ENCODE measurements around the gene CRYBG2.
A peak's percentile ranks its signal among the peaks of the same experiment; 100 is the strongest.

Gene CRYBG2

DNA sequence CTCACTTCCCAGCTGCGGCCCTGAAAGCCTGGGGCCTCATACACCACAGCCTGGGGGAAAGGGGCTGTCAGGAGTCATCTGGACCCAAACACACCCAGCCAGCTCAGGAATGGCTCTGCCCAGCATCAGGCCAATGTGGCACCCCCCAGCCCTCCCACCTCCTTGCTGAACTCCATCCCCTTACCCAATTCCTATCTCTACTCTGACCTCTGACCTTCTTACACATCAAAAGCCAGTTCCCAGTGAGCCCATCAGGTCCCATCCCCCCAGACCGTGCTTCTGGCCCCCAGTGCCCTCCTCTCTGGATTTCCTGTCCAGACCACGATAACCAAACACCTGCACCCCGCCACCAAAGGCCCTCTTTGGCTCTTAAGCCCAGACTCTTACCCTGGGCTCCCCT is 16.3 kb downstream of the CRYBG2 start:
- Histone ChIP-seq H3K23ac (ENCODE audit: low read length in 2 of 2) (no peak overlapping the region), H2AFZ (ENCODE audit: low read depth, low read length) (no peak overlapping the region), H3K18ac (ENCODE audit: low read depth in 1 of 2, low read length in 2 of 2) (no peak overlapping the region), H2BK15ac (ENCODE audit: low read depth, poor library complexity, severe bottlenecking) (no peak overlapping the region), H3K36me3 (ENCODE audit: control insufficient read depth in 1 of 2, insufficient read depth in 2 of 2, low read depth in 1 of 2, low read length in 2 of 2) (no peaks in the 10 kb centered on the region), H3K27ac (ENCODE audit: low read length, poor library complexity, severe bottlenecking) (no peak overlapping the region), H4K8ac (ENCODE audit: low read length) (no peak overlapping the region), H4K91ac (ENCODE audit: low read length) (peak overlapping the region; percentile 39), H2BK12ac (ENCODE audit: low read length in 2 of 2) (no peak overlapping the region), H3K14ac (ENCODE audit: low read length in 2 of 2) (no peak overlapping the region), H3K9ac (ENCODE audit: low read length) (no peak overlapping the region), H2BK120ac (ENCODE audit: low read depth, low read length) (no peak overlapping the region), H2BK5ac (ENCODE audit: low read depth, low read length, poor library complexity, severe bottlenecking) (no peak overlapping the region), H3K4ac (ENCODE audit: low read depth in 1 of 2, low read length in 2 of 2) (no peak overlapping the region), H2AK5ac (ENCODE audit: low read length, severe bottlenecking) (no peak overlapping the region), H3K4me1 (ENCODE audit: control insufficient read depth, insufficient read depth, low read depth, low read length) (peaks cover 10% of the 10 kb centered on the region), H3K4me3 (ENCODE audit: insufficient read depth in 1 of 2, low read depth in 1 of 2, low read length in 2 of 2) (no peak overlapping the region), H3K79me1 (replicated peaks; ENCODE audit: low read length, poor library complexity, severe bottlenecking) (no peaks in the 10 kb centered on the region), H3K4me2 (ENCODE audit: low read length, poor library complexity, severe bottlenecking) (no peak overlapping the region), H3K9me3 (ENCODE audit: control insufficient read depth, low read length) (no peaks in the 10 kb centered on the region), H3K27me3 (ENCODE audit: control insufficient read depth in 1 of 2, insufficient read depth in 1 of 2, low read length in 2 of 2) (peaks cover 45 to 55% of the 10 kb centered on the region in 2 experiments)
- DNase-seq = no peak
- 86% methylated on average over 4 of the region's 4 CpGs for WGBS

DNA sequence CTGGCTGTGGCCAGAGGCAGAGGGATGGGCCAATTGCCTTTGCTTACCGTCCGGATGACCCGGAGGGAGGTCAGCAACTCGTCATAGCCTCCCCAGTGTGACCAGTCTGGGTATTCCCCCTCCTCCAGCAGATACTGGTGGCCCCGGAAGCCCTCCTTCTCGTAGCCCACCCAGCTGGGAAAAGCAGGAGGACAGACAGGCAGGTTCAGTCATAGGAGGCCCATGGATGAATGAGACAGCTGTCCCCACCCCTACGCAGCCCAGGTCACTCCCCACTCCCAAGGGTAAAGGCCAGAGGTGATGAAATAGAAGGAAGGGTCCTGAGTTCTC is 16.8 kb downstream of the CRYBG2 start:
- no peak overlapping the region for H2BK5ac ChIP-seq (ENCODE audit: low read depth, low read length, poor library complexity, severe bottlenecking)
- H3K4ac ChIP-seq (ENCODE audit: low read depth in 1 of 2, low read length in 2 of 2) = no peak overlapping the region
- no peak overlapping the region for H2BK12ac ChIP-seq (ENCODE audit: low read length in 2 of 2)
- no peak for DNase-seq
- no peak overlapping the region for H2AK5ac ChIP-seq (ENCODE audit: low read length, severe bottlenecking)
- no peak overlapping the region for H3K27ac ChIP-seq (ENCODE audit: low read length, poor library complexity, severe bottlenecking)
- no peak overlapping the region for H2AFZ ChIP-seq (ENCODE audit: low read depth, low read length)
- no peak overlapping the region for H3K9ac ChIP-seq (ENCODE audit: low read length)
- H2BK120ac ChIP-seq (ENCODE audit: low read depth, low read length) = no peak overlapping the region
- H3K4me1 ChIP-seq (ENCODE audit: control insufficient read depth, insufficient read depth, low read depth, low read length) = peaks cover 10% of the 10 kb centered on the region
- H3K4me2 ChIP-seq (ENCODE audit: low read length, poor library complexity, severe bottlenecking) = no peak overlapping the region
- H4K8ac ChIP-seq (ENCODE audit: low read length) = no peak overlapping the region
- no peaks in the 10 kb centered on the region for H3K9me3 ChIP-seq (ENCODE audit: control insufficient read depth, low read length)
- H2BK15ac ChIP-seq (ENCODE audit: low read depth, poor library complexity, severe bottlenecking) = no peak overlapping the region
- no peak overlapping the region for H3K18ac ChIP-seq (ENCODE audit: low read depth in 1 of 2, low read length in 2 of 2)
- no peak overlapping the region for H4K91ac ChIP-seq (ENCODE audit: low read length)
- H3K36me3 ChIP-seq (ENCODE audit: control insufficient read depth in 1 of 2, insufficient read depth in 2 of 2, low read depth in 1 of 2, low read length in 2 of 2) = no peaks in the 10 kb centered on the region
- H3K79me1 ChIP-seq (replicated peaks; ENCODE audit: low read length, poor library complexity, severe bottlenecking) = no peaks in the 10 kb centered on the region
- H3K27me3 ChIP-seq (ENCODE audit: control insufficient read depth in 1 of 2, insufficient read depth in 1 of 2, low read length in 2 of 2) = peaks cover 41 to 52% of the 10 kb centered on the region in 2 experiments
- no peak overlapping the region for H3K14ac ChIP-seq (ENCODE audit: low read length in 2 of 2)
- no peak overlapping the region for H3K4me3 ChIP-seq (ENCODE audit: insufficient read depth in 1 of 2, low read depth in 1 of 2, low read length in 2 of 2)
- WGBS = 81% methylated on average over 7 of the region's 7 CpGs
- no peak overlapping the region for H3K23ac ChIP-seq (ENCODE audit: low read length in 2 of 2)

DNA sequence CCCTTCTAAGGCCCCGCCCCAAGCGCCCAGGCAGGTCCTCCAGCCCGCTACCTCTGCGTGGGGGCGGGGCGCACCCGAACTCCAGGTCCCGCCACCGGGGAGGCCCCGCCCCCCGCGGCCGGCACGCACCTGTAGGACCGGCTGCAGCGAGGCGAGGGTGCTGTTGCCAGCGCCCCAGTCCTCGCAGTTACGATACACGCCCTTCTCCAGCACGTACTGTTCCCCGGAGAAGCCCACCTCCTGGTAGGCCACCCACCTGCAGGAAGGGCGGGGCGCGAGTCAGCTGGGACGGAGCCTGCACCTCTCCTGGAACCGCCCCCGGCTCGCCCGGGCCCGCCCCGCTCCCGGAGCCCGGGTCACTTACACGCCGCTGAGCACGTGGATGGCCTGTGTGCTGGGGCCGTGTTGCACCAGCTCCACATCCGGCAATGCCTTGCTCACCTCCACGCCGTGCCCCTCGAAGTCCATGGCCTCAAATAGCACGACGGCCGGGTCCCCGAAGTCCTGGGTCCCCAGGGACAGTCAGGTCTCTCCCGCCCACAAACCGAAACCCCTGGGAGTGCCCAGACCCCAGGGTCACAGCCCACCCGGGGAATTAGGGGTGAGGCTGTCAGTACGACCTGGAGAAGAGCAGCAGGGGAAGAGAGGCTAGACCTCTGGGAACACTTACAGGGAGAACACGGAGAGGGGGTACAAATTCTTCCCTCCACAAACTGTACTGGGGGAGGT is 17.3 kb downstream of the CRYBG2 start:
- Histone ChIP-seq H3K9ac (ENCODE audit: low read length) (no peak overlapping the region), H3K4me1 (ENCODE audit: control insufficient read depth, insufficient read depth, low read depth, low read length) (peaks cover 10% of the 10 kb centered on the region), H2BK120ac (ENCODE audit: low read depth, low read length) (no peak overlapping the region), H3K23ac (ENCODE audit: low read length in 2 of 2) (no peak overlapping the region), H3K27ac (ENCODE audit: low read length, poor library complexity, severe bottlenecking) (no peak overlapping the region), H3K9me3 (ENCODE audit: control insufficient read depth, low read length) (no peaks in the 10 kb centered on the region), H2BK15ac (ENCODE audit: low read depth, poor library complexity, severe bottlenecking) (no peak overlapping the region), H2AFZ (ENCODE audit: low read depth, low read length) (peak overlapping the region; percentile 67), H4K8ac (ENCODE audit: low read length) (peak overlapping the region; percentile 37), H4K91ac (ENCODE audit: low read length) (peak overlapping the region; percentile 61), H3K18ac (ENCODE audit: low read depth in 1 of 2, low read length in 2 of 2) (no peak overlapping the region), H3K36me3 (ENCODE audit: control insufficient read depth in 1 of 2, insufficient read depth in 2 of 2, low read depth in 1 of 2, low read length in 2 of 2) (no peaks in the 10 kb centered on the region), H2BK5ac (ENCODE audit: low read depth, low read length, poor library complexity, severe bottlenecking) (no peak overlapping the region), H3K4me2 (ENCODE audit: low read length, poor library complexity, severe bottlenecking) (peak overlapping the region; percentile 100), H3K4me3 (ENCODE audit: insufficient read depth in 1 of 2, low read depth in 1 of 2, low read length in 2 of 2) (peak overlapping the region; percentile 55 to 81), H2AK5ac (ENCODE audit: low read length, severe bottlenecking) (no peak overlapping the region), H3K27me3 (ENCODE audit: control insufficient read depth in 1 of 2, insufficient read depth in 1 of 2, low read length in 2 of 2) (peaks cover 35 to 47% of the 10 kb centered on the region in 2 experiments), H3K79me1 (replicated peaks; ENCODE audit: low read length, poor library complexity, severe bottlenecking) (no peaks in the 10 kb centered on the region), H2BK12ac (ENCODE audit: low read length in 2 of 2) (no peak overlapping the region), H3K14ac (ENCODE audit: low read length in 2 of 2) (peak overlapping the region in 1 of 2 experiments; percentile 41), H3K4ac (ENCODE audit: low read depth in 1 of 2, low read length in 2 of 2) (no peak overlapping the region)
- DNase-seq = no peak
- WGBS = 18% methylated on average over 50 of the region's 52 CpGs

DNA sequence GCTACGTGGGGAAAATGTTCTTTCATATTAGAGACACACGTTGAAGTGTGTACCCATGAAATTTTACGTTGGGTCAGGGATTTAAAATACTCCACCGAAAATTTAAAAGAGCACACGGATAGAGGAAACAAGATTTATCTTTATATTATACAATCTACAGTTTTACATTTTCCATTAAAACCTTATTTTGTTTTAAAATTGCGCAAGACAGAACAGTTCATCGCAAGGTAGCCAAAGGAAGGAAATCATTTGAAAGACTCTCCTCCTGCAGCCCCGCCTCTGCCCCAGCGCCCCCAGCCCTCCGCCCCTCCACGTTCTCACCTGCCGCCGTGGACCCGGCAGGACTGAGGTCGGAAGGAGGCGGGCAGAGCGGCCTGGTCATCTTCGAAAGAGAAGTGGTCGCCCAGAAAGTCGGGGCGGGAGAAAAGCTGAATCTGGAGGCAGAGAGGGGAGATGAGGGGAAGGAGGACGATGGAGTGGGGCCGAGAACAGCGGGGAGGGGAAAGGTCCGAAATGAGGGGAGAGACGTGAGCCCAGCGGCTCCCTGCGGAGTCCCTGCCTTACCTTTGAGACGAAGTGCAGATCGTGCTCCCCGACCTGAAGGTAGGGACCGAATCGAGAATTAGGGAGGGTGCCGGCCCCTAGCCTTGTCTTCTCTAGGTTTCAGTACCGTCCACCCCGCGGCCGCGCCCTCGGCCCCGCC is 18.0 kb downstream of the CRYBG2 start:
- no peak for DNase-seq
- no peak overlapping the region for H4K91ac ChIP-seq (ENCODE audit: low read length)
- no peak overlapping the region for H3K4ac ChIP-seq (ENCODE audit: low read depth in 1 of 2, low read length in 2 of 2)
- H3K4me3 ChIP-seq (ENCODE audit: insufficient read depth in 1 of 2, low read depth in 1 of 2, low read length in 2 of 2) = peak overlapping the region; percentile 55 to 81
- H2AFZ ChIP-seq (ENCODE audit: low read depth, low read length) = peak overlapping the region; percentile 30
- H3K36me3 ChIP-seq (ENCODE audit: control insufficient read depth in 1 of 2, insufficient read depth in 2 of 2, low read depth in 1 of 2, low read length in 2 of 2) = no peaks in the 10 kb centered on the region
- H3K9me3 ChIP-seq (ENCODE audit: control insufficient read depth, low read length) = no peaks in the 10 kb centered on the region
- H2BK5ac ChIP-seq (ENCODE audit: low read depth, low read length, poor library complexity, severe bottlenecking) = no peak overlapping the region
- H3K79me1 ChIP-seq (replicated peaks; ENCODE audit: low read length, poor library complexity, severe bottlenecking) = no peaks in the 10 kb centered on the region
- H3K4me2 ChIP-seq (ENCODE audit: low read length, poor library complexity, severe bottlenecking) = peak overlapping the region; percentile 100
- WGBS = 2% methylated on average over 36 of the region's 41 CpGs
- H3K4me1 ChIP-seq (ENCODE audit: control insufficient read depth, insufficient read depth, low read depth, low read length) = peaks cover 10% of the 10 kb centered on the region
- peaks cover 35 to 43% of the 10 kb centered on the region in 2 experiments for H3K27me3 ChIP-seq (ENCODE audit: control insufficient read depth in 1 of 2, insufficient read depth in 1 of 2, low read length in 2 of 2)
- H4K8ac ChIP-seq (ENCODE audit: low read length) = no peak overlapping the region
- peak overlapping the region; percentile 45 for H3K9ac ChIP-seq (ENCODE audit: low read length)
- H3K18ac ChIP-seq (ENCODE audit: low read depth in 1 of 2, low read length in 2 of 2) = peak overlapping the region in 1 of 2 experiments; percentile 2
- no peak overlapping the region for H2BK15ac ChIP-seq (ENCODE audit: low read depth, poor library complexity, severe bottlenecking)
- no peak overlapping the region for H3K27ac ChIP-seq (ENCODE audit: low read length, poor library complexity, severe bottlenecking)
- no peak overlapping the region for H2AK5ac ChIP-seq (ENCODE audit: low read length, severe bottlenecking)
- H3K14ac ChIP-seq (ENCODE audit: low read length in 2 of 2) = no peak overlapping the region
- H2BK120ac ChIP-seq (ENCODE audit: low read depth, low read length) = no peak overlapping the region
- no peak overlapping the region for H3K23ac ChIP-seq (ENCODE audit: low read length in 2 of 2)
- H2BK12ac ChIP-seq (ENCODE audit: low read length in 2 of 2) = no peak overlapping the region

All from mesenchymal stem cell (in vitro differentiated cells and primary cell).